Heart left ventricle (tissue), 16 donors: ENCODE measurements around the gene IL15RA. TPM values are rescaled to one million over a fixed set of nuclear protein-coding genes. Genes with fewer than 3 reads are reported as not detected.

Experiments
- ATAC-seq, 4 donors: fragments of 200-7000 bp; cut with Tn5 transposase; one replicate each; pipeline ENCODE4 v1.9.1; 2020 to 2022; ENCODE audit warnings: moderate library complexity in 4 of 4, mild to moderate bottlenecking in 3 of 4, moderate number of reproducible peaks in 1 of 4
- DNase-seq, 5 donors: peaks; one replicate each; pipeline ENCODE4 v3.0.0-alpha.2; 2020
- H3K27ac ChIP-seq, 12 donors: fragments of 200-600 bp; sonication (generic) in 4 of 12; one replicate each; pipeline versions ENCODE4 v1.5.0 to v1.8.0; 2016 to 2022; ENCODE audit warnings: mild to moderate bottlenecking in 2 of 12
- H3K27me3 ChIP-seq, 9 donors: fragments of 200-600 bp; sonication (generic) in 2 of 9; one replicate each; pipeline versions ENCODE4 v1.5.1 to v1.8.0; 2016 to 2022; ENCODE audit warnings: mild to moderate bottlenecking in 3 of 9
- H3K36me3 ChIP-seq, 9 donors: fragments of 200-600 bp; sonication (generic) in 2 of 9; one replicate each; pipeline versions ENCODE4 v1.5.0 to v1.8.0; 2018 to 2022; ENCODE audit warnings: mild to moderate bottlenecking in 2 of 9
- H3K4me1 ChIP-seq, 12 donors: fragments of 200-600 bp; sonication (generic) in 4 of 12; one replicate each; pipeline versions ENCODE4 v1.5.0 to v1.8.0; 2016 to 2022; ENCODE audit warnings: mild to moderate bottlenecking in 3 of 12
- H3K4me3 ChIP-seq, 12 donors: fragments of 200-600 bp; sonication (generic) in 4 of 12; one replicate each; pipeline versions ENCODE4 v1.5.0 to v1.8.0; 2017 to 2022; ENCODE audit warnings: mild to moderate bottlenecking in 9 of 12, moderate library complexity in 4 of 12
- H3K9me3 ChIP-seq, 12 donors: fragments of 200-600 bp; sonication (generic) in 4 of 12; one replicate each; pipeline versions ENCODE4 v1.5.0 to v1.8.0; 2016 to 2022; ENCODE audit warnings: mild to moderate bottlenecking in 1 of 12
- POLR2A ChIP-seq, 2 donors: fragments of 450-650 bp; IDR thresholded peaks; one replicate each; pipeline ENCODE4 v1.6.1; 2017; ENCODE audit warnings: antibody characterized with exemption in 2 of 2, mild to moderate bottlenecking in 2 of 2, moderate library complexity in 2 of 2
- WGBS, 4 donors: extraction: QIAGEN DNeasy Blood & Tissue Kit in 2 of 4; methylation state at CpG; one replicate each; pipeline versions ENCODE4 v1.1.5 to v1.1.7; 2013 to 2018; 5-methylcytosine and 5-hydroxymethylcytosine counted together
- intact Hi-C, 10 donors: fragments of 100-400 bp; cut with DNase I; formaldehyde crosslinking; loops; one replicate each; pipeline versions ENCODE4 v1.11.1 to v1.14.2; 2022
- polyA plus RNA-seq, 2 donors: library from polyadenylated mRNA; stranded (reverse); fragments of 200-250 nt; gene quantifications; one replicate each; pipeline ENCODE4 v1.2.3, GENCODE V29; 2013
- total RNA-seq, 9 donors: library from RNA; depleted of rRNA in 2 of 9; stranded (reverse); fragments of >200 nt in 2 of 9; fragmentation: NEBNext Ultra II Directional in 3 of 9; extraction: Animal tissue kit (Norgen Biotek cat#: 25700) in 3 of 9; gene quantifications; one replicate each; pipeline versions ENCODE4 v1.1.0 to v1.2.4, GENCODE V29; 2016 to 2023
- TF ChIP-seq, protein P1 (sequence below), 12 donors: fragments of 200-600 bp; sonication (generic) in 4 of 12; IDR thresholded peaks; one replicate each; pipeline versions ENCODE4 v1.5.0 to v1.8.0; 2018 to 2022; ENCODE audit warnings: antibody characterized with exemption in 12 of 12, mild to moderate bottlenecking in 5 of 12
- donor health status: ischemic (EF 13 %, LVEDD 7.1; RV severe dilation, severe dysfunction).
- donor health status: healthy with polysubstance abuse.
- donor health status: DM: no; HTN: yes; CAD: no.
- donor health status: DM: no; HTN: no; CAD: no.
- donor health status: ischemic (EF 25% LVEDD 6.9; RV normal size, moderate dysfunction).
- donor health status: ischemic (EF 25% LVEDD 5.7; RV mildly dilated, moderate dysfunction).
- donor health status: healthy.
- donor health status: DM: yes; HTN: yes; CAD: no.
- donor health status: ischemic (EF 35%, LVEDD 5.7; RV mildly dilated, moderate dysfunction).
- donor health status: nonischemic (EF 11% LVEDD 7.7; RV severe dilation, severe dysfunction).
- donor health status: DM: yes; HTN: yes; CAD: no.
- donor health status: PGD.
- donor health status: ischemic (EF 29% LVEDD 5.4; RV normal size, mild dysfunction).
- donor health status: nonischemic (EF 23%, LVEDD 6.1; RV moderate dilation, normal function).

The IL15RA gene
- total and polyA plus RNA-seq, 11 donors: 2.2 to 41.1 (median 6.6) TPM

DNA sequence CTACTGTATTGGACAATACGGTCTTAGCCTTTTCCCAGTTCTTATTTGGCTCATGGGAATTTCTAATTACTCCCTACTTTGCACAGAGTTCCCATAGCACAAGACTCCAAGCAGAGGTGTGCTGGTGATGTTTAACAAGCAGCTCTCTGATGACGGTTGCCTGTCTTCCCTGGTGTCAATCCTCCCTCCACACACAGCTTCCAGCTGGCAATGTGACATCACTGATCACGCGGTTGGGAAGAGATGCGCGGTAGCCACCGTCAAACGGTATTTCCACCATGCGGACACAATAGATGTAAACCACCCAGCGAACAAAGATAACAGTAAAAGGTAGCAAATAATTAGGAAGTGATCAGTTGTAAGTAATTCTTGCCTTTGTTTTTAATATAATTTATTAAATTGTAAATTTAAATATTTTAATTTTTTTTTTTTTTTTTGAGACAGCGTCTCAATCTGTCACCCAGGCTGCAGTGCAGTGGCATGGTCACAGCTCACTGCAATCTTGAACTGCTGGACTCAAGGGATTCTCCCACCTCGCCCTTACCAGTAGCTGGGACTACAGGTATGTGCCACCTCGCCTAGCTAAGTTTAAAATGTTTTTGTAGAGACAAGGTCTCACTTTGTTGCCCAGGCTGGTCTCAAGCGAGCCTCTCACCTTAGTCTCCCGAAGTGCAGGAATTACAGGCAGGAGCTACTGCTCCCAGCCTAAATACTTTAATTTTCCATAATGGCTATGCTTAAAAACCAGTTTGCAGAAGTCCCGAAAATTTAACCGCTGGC, 36.3 kb upstream of the IL15RA start:
- no peak overlapping the region for H3K4me3 ChIP-seq
- no peaks in the 10 kb centered on the region for H3K9me3 ChIP-seq
- H3K27ac ChIP-seq: peak overlapping the region in 3 of 12 donors; percentile 1 to 17 (median 2)
- no peak for ATAC-seq
- no peak for TF ChIP-seq POLR2A (IDR thresholded peaks at IDR 0.05)
- H3K27me3 ChIP-seq: no peaks in the 10 kb centered on the region
- H3K36me3 ChIP-seq: no peaks in the 10 kb centered on the region
- 72 to 82% (median 78%) methylated on average over 17 of the region's 17 CpGs for WGBS, 4 donors
- peaks cover 0 to 21% (median 5%) of the 10 kb centered on the region in 12 donors for H3K4me1 ChIP-seq
- intact Hi-C loops: loop anchor here (2.0 to 10.0 kb wide), 13 partner anchors 34 to 391 kb away; partner anchors contain the start of gene RBM17 (in 5 of the 10)
- no peak for DNase-seq

DNA sequence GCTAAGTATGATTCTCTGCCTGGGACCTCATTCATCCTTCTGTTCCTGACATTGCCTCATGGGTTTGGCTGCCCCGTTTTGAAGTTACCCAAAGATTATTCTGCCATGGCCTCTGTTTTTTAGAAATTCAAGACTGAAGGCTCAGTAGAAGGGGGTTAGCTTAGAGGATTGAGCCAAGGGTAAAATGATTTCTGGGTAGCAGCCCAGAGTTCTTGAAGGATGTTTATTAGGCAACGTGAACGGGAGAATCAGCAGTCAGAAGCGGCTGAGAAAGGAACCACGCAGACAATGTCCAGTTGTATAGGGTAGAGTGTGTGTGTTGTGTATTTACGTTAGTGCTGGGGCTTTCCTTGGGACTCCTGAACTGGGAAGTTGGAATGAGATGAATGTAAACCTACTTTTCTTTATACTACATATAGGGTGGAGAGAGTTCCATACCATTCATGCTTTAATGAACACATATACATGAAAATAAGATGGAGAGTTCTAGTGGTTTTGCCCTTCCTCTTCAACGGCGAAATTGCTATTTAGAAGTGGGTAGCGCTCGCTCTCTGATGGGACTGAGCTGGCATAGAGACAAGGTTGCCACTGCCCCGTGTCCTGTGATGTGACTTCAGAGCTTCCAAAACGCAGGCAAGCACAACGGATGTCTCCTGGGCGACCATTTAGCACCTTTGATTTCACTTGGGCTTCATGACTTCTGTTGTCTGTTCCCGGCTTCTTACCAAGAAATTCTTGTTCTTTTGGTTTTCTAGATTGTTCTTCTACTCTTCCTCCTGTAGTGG, 35.0 kb upstream of the IL15RA start:
- Histone ChIP-seq H3K36me3 (no peaks in the 10 kb centered on the region), H3K9me3 (peaks cover 0 to 5% (median 0%) of the 10 kb centered on the region in 12 donors), H3K4me1 (peaks cover 0 to 21% (median 0%) of the 10 kb centered on the region in 12 donors), H3K4me3 (no peak overlapping the region), H3K27ac (no peak overlapping the region), H3K27me3 (no peaks in the 10 kb centered on the region)
- TF ChIP-seq, protein P1, sequence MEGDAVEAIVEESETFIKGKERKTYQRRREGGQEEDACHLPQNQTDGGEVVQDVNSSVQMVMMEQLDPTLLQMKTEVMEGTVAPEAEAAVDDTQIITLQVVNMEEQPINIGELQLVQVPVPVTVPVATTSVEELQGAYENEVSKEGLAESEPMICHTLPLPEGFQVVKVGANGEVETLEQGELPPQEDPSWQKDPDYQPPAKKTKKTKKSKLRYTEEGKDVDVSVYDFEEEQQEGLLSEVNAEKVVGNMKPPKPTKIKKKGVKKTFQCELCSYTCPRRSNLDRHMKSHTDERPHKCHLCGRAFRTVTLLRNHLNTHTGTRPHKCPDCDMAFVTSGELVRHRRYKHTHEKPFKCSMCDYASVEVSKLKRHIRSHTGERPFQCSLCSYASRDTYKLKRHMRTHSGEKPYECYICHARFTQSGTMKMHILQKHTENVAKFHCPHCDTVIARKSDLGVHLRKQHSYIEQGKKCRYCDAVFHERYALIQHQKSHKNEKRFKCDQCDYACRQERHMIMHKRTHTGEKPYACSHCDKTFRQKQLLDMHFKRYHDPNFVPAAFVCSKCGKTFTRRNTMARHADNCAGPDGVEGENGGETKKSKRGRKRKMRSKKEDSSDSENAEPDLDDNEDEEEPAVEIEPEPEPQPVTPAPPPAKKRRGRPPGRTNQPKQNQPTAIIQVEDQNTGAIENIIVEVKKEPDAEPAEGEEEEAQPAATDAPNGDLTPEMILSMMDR (IDR thresholded peaks at IDR 0.05): no peak
- TF ChIP-seq POLR2A (IDR thresholded peaks at IDR 0.05): no peak
- DNase-seq: no peak
- no peak for ATAC-seq
- WGBS, 4 donors: 88 to 90% (median 88%) methylated on average over 15 of the region's 15 CpGs
- intact Hi-C loops: loop anchor here in 8 of 10 donors (2.0 to 10.0 kb wide), 10 partner anchors 35 to 392 kb away; partner anchors contain the start of gene RBM17 (in 3 of the 8)

DNA sequence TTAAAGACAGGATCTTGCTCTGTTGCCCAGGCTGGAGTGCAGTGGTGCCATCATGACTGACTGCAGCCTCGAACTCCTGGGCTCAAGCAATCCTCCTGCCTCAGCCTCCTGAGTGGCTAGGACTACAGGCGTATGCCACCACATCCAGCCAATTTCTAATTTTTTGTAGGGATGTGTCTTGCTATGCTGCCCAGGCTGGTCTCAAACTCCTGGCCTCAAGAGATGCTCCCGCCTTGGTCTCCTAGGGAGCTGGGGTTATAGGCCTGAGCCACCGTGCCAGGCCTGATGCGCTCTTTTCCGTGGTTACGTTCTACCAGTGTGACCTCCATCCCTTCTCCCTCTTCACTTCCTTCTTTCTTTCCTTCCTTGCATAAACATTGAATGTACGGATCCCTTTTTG, 34.2 kb upstream of the IL15RA start:
- DNase-seq (no peak), ATAC-seq (no peak)
- H3K4me1 ChIP-seq: peaks cover 0 to 21% (median 0%) of the 10 kb centered on the region in 12 donors
- peaks cover 0 to 10% (median 0%) of the 10 kb centered on the region in 12 donors for H3K9me3 ChIP-seq
- intact Hi-C loops: loop anchor here in 8 of 10 donors (5.0 to 10.0 kb wide), 9 partner anchors 36 to 393 kb away; partner anchors contain the start of gene RBM17 (in 2 of the 8)
- no peak overlapping the region for H3K4me3 ChIP-seq
- H3K36me3 ChIP-seq: no peaks in the 10 kb centered on the region
- H3K27ac ChIP-seq: no peak overlapping the region
- no peaks in the 10 kb centered on the region for H3K27me3 ChIP-seq
- 88 to 95% (median 92%) methylated on average over 8 of the region's 8 CpGs for WGBS, 4 donors
- TF ChIP-seq, protein P1 (IDR thresholded peaks at IDR 0.05): no peak
- no peak for TF ChIP-seq POLR2A (IDR thresholded peaks at IDR 0.05)

DNA sequence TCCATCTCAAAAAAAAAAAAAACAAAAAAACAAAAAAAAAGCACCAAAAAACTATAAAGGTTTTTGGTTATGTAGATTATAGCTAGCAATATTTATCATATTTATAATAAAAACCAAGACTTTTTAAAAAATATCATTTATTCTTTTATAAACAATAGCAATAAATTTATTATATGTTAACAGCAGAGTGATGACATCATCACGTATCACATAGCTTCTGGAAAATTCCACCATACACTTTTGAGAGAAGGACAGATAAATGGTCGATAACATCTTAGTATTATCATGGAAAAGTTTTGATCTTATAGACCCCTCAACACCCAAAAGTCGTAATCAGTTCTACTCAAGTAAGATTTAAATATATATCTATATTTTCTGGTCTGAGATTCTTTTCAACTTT, 33.2 kb upstream of the IL15RA start:
- DNase-seq (no peak), ATAC-seq (no peak)
- no peak overlapping the region for H3K27ac ChIP-seq
- no peaks in the 10 kb centered on the region for H3K36me3 ChIP-seq
- 90 to 93% (median 91%) methylated on average over 3 of the region's 3 CpGs for WGBS, 4 donors
- intact Hi-C loops: loop anchor here in 8 of 10 donors (5.0 to 10.0 kb wide), 9 partner anchors 37 to 394 kb away; partner anchors contain the start of gene RBM17 (in 2 of the 8)
- no peak overlapping the region for H3K4me3 ChIP-seq
- H3K4me1 ChIP-seq: peaks cover 0 to 21% (median 0%) of the 10 kb centered on the region in 12 donors
- peaks cover 0 to 3% (median 0%) of the 10 kb centered on the region in 9 donors for H3K27me3 ChIP-seq
- peaks cover 0 to 10% (median 0%) of the 10 kb centered on the region in 12 donors for H3K9me3 ChIP-seq
- TF ChIP-seq, protein P1 (IDR thresholded peaks at IDR 0.05): no peak
- no peak for TF ChIP-seq POLR2A (IDR thresholded peaks at IDR 0.05)
